ENCODE data around the gene MSS51. TPM values are rescaled to one million over a fixed set of nuclear protein-coding genes. Genes with fewer than 3 reads are reported as not detected.
"Not testable (repeated sequence)": the region's sequence is repeated elsewhere in the genome, so short reads cannot be mapped to it uniquely, and the experiment has no call there.

MSS51 gene
- total RNA-seq, 2 experiments from 2014 or later: 2.1 to 2.5 TPM

- peaks cover 3% of the 10 kb centered on the region for H3K27me3 Mint-ChIP-seq
- intact Hi-C loops (cut with micrococcal nuclease): loop anchor here (2.0 to 5.0 kb wide), 4 partner anchors 64 to 301 kb away; partner anchors contain the start of genes DNAJC9 and NUDT13
- H3K4me3 Mint-ChIP-seq: peak overlapping the region; percentile 87
- ChIA-PET POLR2A (interaction anchor here (0.8 to 2.9 kb wide), 6 partner anchors 55 to 166 kb away, joined by 3 to 15 read pairs (median 8); partner anchors contain the start of genes CFAP70, DNAJC9 and PPP3CB), CTCF (interaction anchor here (0.7 to 1.1 kb wide), 2 partner anchors 59 to 166 kb away, joined by 3 read pairs; partner anchors contain the start of gene DNAJC9)
- peak overlapping the region; percentile 87 for H3K27ac Mint-ChIP-seq
- H3K36me3 Mint-ChIP-seq: peaks cover 13% of the 10 kb centered on the region
- H3K4me1 Mint-ChIP-seq (ENCODE audit: low read depth): peaks cover 52% of the 10 kb centered on the region
- no peaks in the 10 kb centered on the region for H3K9me3 Mint-ChIP-seq
- peak; percentile 62 for DNase-seq
Observed at GRCh38 chr10:73413108-73413527, 20.2 kb downstream of the MSS51 start.

- Mint-ChIP-seq H3K4me1 (ENCODE audit: low read depth) (peaks cover 68% of the 10 kb centered on the region), H3K36me3 (peaks cover 24% of the 10 kb centered on the region), H3K27ac (no peak overlapping the region), H3K9me3 (no peaks in the 10 kb centered on the region), H3K4me3 (no peak overlapping the region), H3K27me3 (peaks cover 3% of the 10 kb centered on the region)
- no peak for DNase-seq
- CTCF ChIA-PET: interaction anchor here (0.6 to 1.1 kb wide), 2 partner anchors 16 to 100 kb away, joined by 3 read pairs; no protein-coding TSS in a partner anchor
- intact Hi-C loops (cut with micrococcal nuclease): loop anchor here (5.0 kb wide), 3 partner anchors 66 to 299 kb away; partner anchors contain the start of gene NUDT13
- POLR2A ChIA-PET: no interaction called here
Observed at GRCh38 chr10:73410897-73411296, 22.5 kb downstream of the MSS51 start.

- Mint-ChIP-seq H3K27ac (no peak overlapping the region), H3K9me3 (no peaks in the 10 kb centered on the region), H3K27me3 (no peaks in the 10 kb centered on the region), H3K4me3 (no peak overlapping the region), H3K36me3 (peaks cover 24% of the 10 kb centered on the region), H3K4me1 (ENCODE audit: low read depth) (peaks cover 59% of the 10 kb centered on the region)
- ChIA-PET CTCF (no interaction called here), POLR2A (no interaction called here)
- DNase-seq: no peak
- intact Hi-C loops (cut with micrococcal nuclease): no loop called here
Observed at GRCh38 chr10:73408978-73409521, 24.3 kb downstream of the MSS51 start.

- no peak overlapping the region for H3K27ac Mint-ChIP-seq
- H3K36me3 Mint-ChIP-seq: peaks cover 24% of the 10 kb centered on the region
- ChIA-PET CTCF (interaction anchor here (0.8 kb wide), 1 partner anchor 10 kb away, joined by 3 read pairs; no protein-coding TSS in a partner anchor), POLR2A (interaction anchor here (0.7 kb wide), 1 partner anchor 82 kb away, joined by 6 read pairs; no protein-coding TSS in a partner anchor)
- peaks cover 64% of the 10 kb centered on the region for H3K4me1 Mint-ChIP-seq (ENCODE audit: low read depth)
- H3K27me3 Mint-ChIP-seq: no peaks in the 10 kb centered on the region
- no peaks in the 10 kb centered on the region for H3K9me3 Mint-ChIP-seq
- intact Hi-C loops (cut with micrococcal nuclease): no loop called here
- no peak for DNase-seq
- H3K4me3 Mint-ChIP-seq: no peak overlapping the region
Observed at GRCh38 chr10:73408061-73408460, 25.3 kb downstream of the MSS51 start.

- CTCF ChIA-PET: interaction anchor here (0.7 to 0.8 kb wide), 2 partner anchors 10 to 48 kb away, joined by 3 read pairs; no protein-coding TSS in a partner anchor
- no peak overlapping the region for H3K4me3 Mint-ChIP-seq
- no peaks in the 10 kb centered on the region for H3K9me3 Mint-ChIP-seq
- no peak overlapping the region for H3K27ac Mint-ChIP-seq
- intact Hi-C loops (cut with micrococcal nuclease): no loop called here
- DNase-seq: no peak
- H3K4me1 Mint-ChIP-seq (ENCODE audit: low read depth): peaks cover 60% of the 10 kb centered on the region
- peaks cover 24% of the 10 kb centered on the region for H3K36me3 Mint-ChIP-seq
- POLR2A ChIA-PET: interaction anchor here (0.7 kb wide), 1 partner anchor 83 kb away, joined by 6 read pairs; no protein-coding TSS in a partner anchor
- no peaks in the 10 kb centered on the region for H3K27me3 Mint-ChIP-seq
Observed at GRCh38 chr10:73407495-73407894, 25.9 kb downstream of the MSS51 start.

- H3K9me3 Mint-ChIP-seq: no peaks in the 10 kb centered on the region
- peaks cover 54% of the 10 kb centered on the region for H3K4me1 Mint-ChIP-seq (ENCODE audit: low read depth)
- H3K27ac Mint-ChIP-seq: no peak overlapping the region
- H3K27me3 Mint-ChIP-seq: no peaks in the 10 kb centered on the region
- no peak overlapping the region for H3K4me3 Mint-ChIP-seq
- peaks cover 24% of the 10 kb centered on the region for H3K36me3 Mint-ChIP-seq
- no peak for DNase-seq
- intact Hi-C loops (cut with micrococcal nuclease): no loop called here
- CTCF ChIA-PET: no interaction called here
- POLR2A ChIA-PET: no interaction called here
Observed at GRCh38 chr10:73406846-73407245, 26.5 kb downstream of the MSS51 start.

GRCh38 chr10:73405556-73405955, 27.8 kb downstream of the MSS51 start:
- POLR2A ChIA-PET: no interaction called here

GRCh38 chr10:73404690-73405089, 28.7 kb downstream of the MSS51 start:
- DNase-seq: no peak
- CTCF ChIA-PET: no interaction called here
- POLR2A ChIA-PET: no interaction called here
- peaks cover 41% of the 10 kb centered on the region for H3K4me1 Mint-ChIP-seq (ENCODE audit: low read depth)
- H3K27ac Mint-ChIP-seq: no peak overlapping the region
- H3K27me3 Mint-ChIP-seq: no peaks in the 10 kb centered on the region
- no peak overlapping the region for H3K4me3 Mint-ChIP-seq
- H3K9me3 Mint-ChIP-seq: no peaks in the 10 kb centered on the region
- intact Hi-C loops (cut with micrococcal nuclease): no loop called here
- H3K36me3 Mint-ChIP-seq: peaks cover 13% of the 10 kb centered on the region

More at GRCh38 chr10:73405556-73405955, 27.8 kb downstream of the MSS51 start:
- Mint-ChIP-seq H3K9me3 (no peaks in the 10 kb centered on the region), H3K27me3 (no peaks in the 10 kb centered on the region), H3K4me3 (no peak overlapping the region), H3K36me3 (peaks cover 17% of the 10 kb centered on the region), H3K4me1 (ENCODE audit: low read depth) (peaks cover 44% of the 10 kb centered on the region), H3K27ac (no peak overlapping the region)
- intact Hi-C loops (cut with micrococcal nuclease): no loop called here
- CTCF ChIA-PET: no interaction called here
- no peak for DNase-seq

- Mint-ChIP-seq H3K4me3 (no peak overlapping the region), H3K4me1 (ENCODE audit: low read depth) (peaks cover 16% of the 10 kb centered on the region), H3K27ac (no peak overlapping the region), H3K36me3 (peaks cover 10% of the 10 kb centered on the region), H3K27me3 (no peaks in the 10 kb centered on the region), H3K9me3 (no peaks in the 10 kb centered on the region)
- POLR2A ChIA-PET: no interaction called here
- intact Hi-C loops (cut with micrococcal nuclease): no loop called here
- DNase-seq: no peak
- CTCF ChIA-PET: no interaction called here
Observed at GRCh38 chr10:73401636-73402035, 31.7 kb downstream of the MSS51 start.

GRCh38 chr10:73399063-73399462, 34.3 kb downstream of the MSS51 start:
- Mint-ChIP-seq H3K27me3 (no peaks in the 10 kb centered on the region), H3K9me3 (no peaks in the 10 kb centered on the region), H3K4me3 (no peak overlapping the region), H3K36me3 (peaks cover 25% of the 10 kb centered on the region), H3K27ac (no peak overlapping the region), H3K4me1 (ENCODE audit: low read depth) (peaks cover 9% of the 10 kb centered on the region)
- ChIA-PET POLR2A (no interaction called here), CTCF (no interaction called here)
- intact Hi-C loops (cut with micrococcal nuclease): no loop called here
- DNase-seq: no peak

GRCh38 chr10:73398024-73398423, 35.3 kb downstream of the MSS51 start:
- Mint-ChIP-seq H3K27me3 (no peaks in the 10 kb centered on the region), H3K27ac (no peak overlapping the region), H3K36me3 (peaks cover 31% of the 10 kb centered on the region), H3K4me3 (no peak overlapping the region), H3K9me3 (no peaks in the 10 kb centered on the region), H3K4me1 (ENCODE audit: low read depth) (peaks cover 5% of the 10 kb centered on the region)
- CTCF ChIA-PET: interaction anchor here (1.4 kb wide), 1 partner anchor 10 kb away, joined by 3 read pairs; no protein-coding TSS in a partner anchor
- POLR2A ChIA-PET: no interaction called here
- intact Hi-C loops (cut with micrococcal nuclease): no loop called here
- no peak for DNase-seq

- H3K9me3 Mint-ChIP-seq; H3K4me1 Mint-ChIP-seq (ENCODE audit: low read depth); CTCF ChIA-PET; DNase-seq; H3K4me3 Mint-ChIP-seq; intact Hi-C loops (cut with micrococcal nuclease); H3K27ac Mint-ChIP-seq; H3K27me3 Mint-ChIP-seq; POLR2A ChIA-PET: not testable (repeated sequence)
- H3K36me3 Mint-ChIP-seq: peaks cover 46% of the 10 kb centered on the region
Observed at GRCh38 chr10:73394325-73394724, 39.0 kb downstream of the MSS51 start.

GRCh38 chr10:73388228-73388627, 45.1 kb downstream of the MSS51 start:
- Mint-ChIP-seq H3K27ac (no peak overlapping the region), H3K4me3 (no peak overlapping the region), H3K36me3 (peaks cover 47% of the 10 kb centered on the region), H3K9me3 (no peaks in the 10 kb centered on the region), H3K27me3 (no peaks in the 10 kb centered on the region), H3K4me1 (ENCODE audit: low read depth) (peaks cover 3% of the 10 kb centered on the region)
- ChIA-PET CTCF (no interaction called here), POLR2A (no interaction called here)
- no peak for DNase-seq
- intact Hi-C loops (cut with micrococcal nuclease): no loop called here

Data from activated CD4-positive, alpha-beta memory T cell treated with anti-CD3 and anti-CD28 coated beads for 36 hours (primary cell).